GM12878 (cell line): ENCODE data around the gene COL15A1. TPM values are rescaled to one million over a fixed set of nuclear protein-coding genes. Genes with fewer than 3 reads are reported as not detected.

Experiments
- ATAC-seq: fragments of 200-7000 bp; cut with Tn5 transposase; 3 replicates; pipeline ENCODE4 v1.9.1; 2020; ENCODE audit warnings: mild to moderate bottlenecking, moderate library complexity
- BruUV-seq: library from RNA; stranded (reverse); fragments of 400-500 nt; replicated peaks from 2 replicates; lab custom pipeline; 2021; lab: Mats Ljungman, UMichigan
- CTCF ChIA-PET: fragments of 300-600 bp; sonication (Branson Sonifier 250); formaldehyde crosslinking; extraction: SDS; loops from one replicate; lab custom pipeline; 2021; ENCODE audit warnings: inconsistent platforms; lab: Yijun Ruan, JAX
- POLR2A ChIA-PET: fragments of 350-600 bp; formaldehyde crosslinking; extraction: SDS; loops from one replicate; lab custom pipeline; 2021; ENCODE audit warnings: inconsistent platforms; lab: Charles Lee
- RAD21 ChIA-PET: fragments of 300-600 bp; sonication (Branson Sonifier 250); formaldehyde crosslinking; loops from one replicate; lab custom pipeline; 2023; ENCODE audit warnings: antibody characterized with exemption; ENCODE audit not compliant: unreplicated experiment; lab: Charles Lee
- SMC1A ChIA-PET: fragments of 300-600 bp; sonication (Branson Sonifier 250); formaldehyde crosslinking; loops from one replicate; lab custom pipeline; 2023; ENCODE audit not compliant: unreplicated experiment, uncharacterized antibody; lab: Charles Lee
- DNase-seq: peaks from one replicate; pipeline ENCODE4 v3.0.0-alpha.2; 2011; ENCODE audit warnings: low read depth, low spot score
- FAIRE-seq: peaks from 3 replicates; lab custom pipeline; 2011; peaks lifted over from hg19 to GRCh38; lab: Jason Lieb, UNC
- H2AFZ ChIP-seq: 2 replicates; pipeline ENCODE4 v1.6.0; 2011; ENCODE audit warnings: low read depth, low read length, control low read depth; ENCODE audit not compliant: control insufficient read depth
- H3K27ac ChIP-seq: 2 replicates; pipeline ENCODE4 v1.5.1; 2011; ENCODE audit warnings: control low read depth; ENCODE audit not compliant: control insufficient read depth, insufficient read depth
- H3K27me3 ChIP-seq, 2 experiments: replicated peaks in 1 of 2; 2 replicates each; pipeline versions ENCODE4 v1.6.0 to v1.6.1; 2011; ENCODE audit warnings: low read length in 1 of 2; ENCODE audit not compliant: control insufficient read depth in 2 of 2, insufficient read depth in 2 of 2
- H3K36me3 ChIP-seq, 2 experiments: 2 replicates each; pipeline ENCODE4 v1.5.1; 2011; ENCODE audit warnings: low read length in 1 of 2; ENCODE audit not compliant: control insufficient read depth in 2 of 2, insufficient read depth in 2 of 2
- H3K4me1 ChIP-seq: 2 replicates; pipeline ENCODE4 v1.6.1; 2011; ENCODE audit warnings: mild to moderate bottlenecking, low read length, moderate library complexity, mixed read lengths; ENCODE audit not compliant: control insufficient read depth, insufficient read depth
- H3K4me2 ChIP-seq: 2 replicates; pipeline ENCODE4 v1.6.0; 2011; ENCODE audit warnings: control low read depth; ENCODE audit not compliant: control insufficient read depth, insufficient read depth
- H3K4me3 ChIP-seq: fragments of 200-600 bp; sonication (generic); 2 replicates; pipeline ENCODE4 v1.5.1; 2016
- H3K79me2 ChIP-seq: 2 replicates; pipeline ENCODE4 v1.6.0; 2011; ENCODE audit warnings: low read length; ENCODE audit not compliant: control insufficient read depth, insufficient read depth
- H3K9ac ChIP-seq: 2 replicates; pipeline ENCODE4 v1.8.0; 2011; ENCODE audit warnings: low read length, control low read depth, mixed read lengths; ENCODE audit not compliant: control insufficient read depth, insufficient read depth
- H3K9me3 ChIP-seq: replicated peaks from 3 replicates; pipeline ENCODE4 v1.5.1; 2011; ENCODE audit warnings: mild to moderate bottlenecking, low read length; ENCODE audit not compliant: control insufficient read depth, insufficient read depth
- H4K20me1 ChIP-seq: 2 replicates; pipeline ENCODE4 v1.6.0; 2011; ENCODE audit not compliant: control insufficient read depth, insufficient read depth
- JUND ChIP-seq: IDR thresholded peaks from 2 replicates; pipeline ENCODE4 v1.6.1; 2012; ENCODE audit warnings: low read depth, mild to moderate bottlenecking, low read length, improper control_type of control experiment, moderate library complexity
- NR2F1 ChIP-seq: fragments of 450-650 bp; conservative IDR thresholded peaks from 2 replicates; pipeline ENCODE4 v1.6.1; 2017; ENCODE audit warnings: mild to moderate bottlenecking
- RAD21 ChIP-seq: IDR thresholded peaks from 2 replicates; pipeline ENCODE4 v1.6.1; 2011; ENCODE audit warnings: mild to moderate bottlenecking, low read depth, low read length, moderate library complexity; ENCODE audit not compliant: insufficient read depth
- RUNX3 ChIP-seq: IDR thresholded peaks from 2 replicates; pipeline ENCODE4 v1.6.1; 2012; ENCODE audit warnings: low read length, inconsistent platforms
- SMC3 ChIP-seq: IDR thresholded peaks from 2 replicates; pipeline ENCODE4 v1.6.1; 2011; ENCODE audit warnings: low read length, improper control_type of control experiment, borderline replicate concordance
- SPI1 ChIP-seq: IDR thresholded peaks from 2 replicates; pipeline ENCODE4 v1.6.1; 2011; ENCODE audit warnings: low read depth, mild to moderate bottlenecking, low read length, moderate library complexity, borderline replicate concordance; ENCODE audit not compliant: insufficient read depth
- YY1 ChIP-seq: IDR thresholded peaks from 2 replicates; pipeline ENCODE4 v1.6.1; 2011; ENCODE audit warnings: low read depth, mild to moderate bottlenecking, low read length
- WGBS: methylation state at CpG from one replicate; pipeline ENCODE4 v1.1.6; 2016; ENCODE audit warnings: low lambda C conversion rate; ENCODE audit not compliant: insufficient replicate concordance, insufficient coverage; ENCODE audit errors: missing lambda C conversion rate; 5-methylcytosine and 5-hydroxymethylcytosine counted together
- in situ Hi-C: fragments of 300-500 bp; cut with MboI; formaldehyde crosslinking; loops from 9 replicates; pipeline ENCODE4 v1.14.3; 2018; ENCODE audit warnings: mixed read lengths
- intact Hi-C: fragments of 100-400 bp; cut with micrococcal nuclease; formaldehyde crosslinking; loops from one replicate; pipeline ENCODE4 v1.14.2; 2022; ENCODE audit not compliant: unreplicated experiment
- polyA plus RNA-seq, 11 experiments: library from polyadenylated mRNA; depleted of rRNA in 4 of 11; unstranded in 6 of 11; stranded (reverse) in 5 of 11; fragments of >200 nt; fragmentation: Nextera tagmentation in 4 of 11; fragmentation: Illumina TruSeq in 1 of 11; extraction: Ambion mirVana in 4 of 11; extraction: Trizol in 1 of 11; gene quantifications; 1 replicate in 1 of 11; 2 replicates in 10 of 11; pipeline versions ENCODE4 v1.2.1 to v1.2.3, GENCODE V29; 2011 to 2016; ENCODE audit warnings: inconsistent platforms in 2 of 11, missing spikeins in 2 of 11, low read depth in 1 of 11
- total RNA-seq, 4 experiments: library from RNA; depleted of rRNA in 3 of 4; stranded (reverse); fragments of >200 nt in 3 of 4; fragmentation: Illumina TruSeq in 1 of 4; extraction: Trizol in 1 of 4; gene quantifications; 2 replicates each; pipeline versions ENCODE4 v1.2.1 to v1.2.3, GENCODE V29; 2013 to 2021
- TF ChIP-seq, protein P1 (sequence below), 3 experiments: IDR thresholded peaks in 2 of 3; conservative IDR thresholded peaks in 1 of 3; 2 replicates each; pipeline ENCODE4 v1.5.1; 2011; ENCODE audit warnings: low read depth in 3 of 3, low read length in 3 of 3, mild to moderate bottlenecking in 3 of 3, control low read depth in 2 of 3, moderate library complexity in 2 of 3, inconsistent platforms in 1 of 3, mixed read lengths in 1 of 3; ENCODE audit not compliant: control insufficient read depth in 2 of 3, insufficient read depth in 1 of 3; ENCODE audit errors: extremely low read depth in 1 of 3

COL15A1 gene
- total and polyA plus RNA-seq, 10 of the 15 experiments (the other 5 are each of a cell fraction or from before 2014, with no cell fraction given) = 0.01 to 0.28 (median 0.06) TPM; not detected in 2

DNA sequence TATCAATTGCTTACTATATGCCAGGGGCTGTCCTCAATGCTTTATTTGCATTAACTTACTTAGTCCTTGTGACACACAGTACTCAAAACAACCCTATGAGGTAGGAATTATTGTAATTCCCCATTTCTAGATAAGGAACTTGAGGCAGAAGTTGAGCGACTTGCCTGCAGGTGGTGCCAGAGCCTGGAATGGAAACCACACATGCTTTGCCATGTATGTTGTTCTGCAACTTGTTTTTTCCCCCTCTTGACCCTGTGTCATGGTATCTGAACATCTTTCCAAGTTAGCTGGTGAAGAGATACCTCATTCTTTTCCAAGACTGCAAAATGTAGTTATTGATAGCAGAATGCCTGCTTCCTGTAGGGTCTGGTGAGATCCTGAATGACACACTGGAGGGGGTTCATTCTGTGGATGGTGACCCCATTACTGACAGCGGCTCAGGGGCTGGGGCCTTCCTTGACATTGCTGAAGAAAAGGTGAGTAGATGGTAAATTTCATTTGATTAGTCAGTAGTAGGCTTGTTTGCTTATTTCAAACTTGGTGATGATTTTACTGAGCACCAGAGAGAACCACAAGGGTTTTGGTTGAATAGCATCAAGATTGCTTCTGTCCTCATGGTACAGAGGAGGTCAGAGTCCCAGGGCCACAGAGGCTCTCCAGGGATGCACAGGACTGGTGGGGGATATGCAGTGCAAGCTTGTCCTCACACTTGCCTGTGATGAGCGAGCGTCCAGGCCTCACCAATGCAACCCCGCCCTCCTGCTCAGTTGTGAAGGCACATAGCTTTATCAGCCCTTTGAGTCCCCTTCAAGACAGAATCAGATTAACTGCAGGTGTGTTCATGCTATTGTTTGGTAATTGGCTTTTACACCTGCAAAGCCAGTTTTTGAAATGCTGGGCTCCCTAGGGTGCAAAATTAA lies 57.0 kb downstream of the COL15A1 start:
- no TSS peak for BruUV-seq
- Histone ChIP-seq H3K9ac (no peak overlapping the region), H3K4me1 (no peaks in the 10 kb centered on the region), H3K4me2 (no peak overlapping the region), H3K27ac (no peak overlapping the region), H3K27me3 (peaks cover 0 to 2% of the 10 kb centered on the region in 2 experiments; a peak in 1 of 4 replicates), H3K9me3 (no peaks in the 10 kb centered on the region), H4K20me1 (no peaks in the 10 kb centered on the region), H3K36me3 (no peaks in the 10 kb centered on the region), H3K4me3 (no peak overlapping the region), H3K79me2 (no peaks in the 10 kb centered on the region), H2AFZ (no peak overlapping the region)
- FAIRE-seq = peak; percentile 61
- WGBS = 71% methylated on average over 5 of the region's 5 CpGs
- intact Hi-C loops (loop anchor here (1.0 kb wide), 1 partner anchor 140 kb away; no protein-coding TSS in a partner anchor), in situ Hi-C loops (no loop called here)
- POLR2A ChIA-PET = no interaction called here
- RAD21 ChIA-PET = interaction anchor here (0.8 to 2.8 kb wide), 7 partner anchors 15 to 152 kb away, joined by 3 to 16 read pairs (median 4); no protein-coding TSS in a partner anchor
- CTCF ChIA-PET = interaction anchor here (0.7 to 12.5 kb wide), 16 partner anchors 12 to 158 kb away, joined by 3 to 304 read pairs (median 4); no protein-coding TSS in a partner anchor
- DNase-seq = peak; percentile 23
- ATAC-seq = peak; percentile 73
- SMC1A ChIA-PET = interaction anchor here (0.6 to 3.8 kb wide), 8 partner anchors 12 to 925 kb away, joined by 3 to 85 read pairs (median 4); no protein-coding TSS in a partner anchor
- no peak for TF ChIP-seq JUND
- peak; percentile 87 for TF ChIP-seq RAD21
- TF ChIP-seq SMC3 = peak; percentile 91
- 0 out of 2 replicates have a peak, but pooled peaks have one; percentile 55 for TF ChIP-seq RUNX3
- no peak for TF ChIP-seq SPI1
- TF ChIP-seq NR2F1 = no peak
- TF ChIP-seq YY1 = 0 out of 2 replicates have a peak, but pooled peaks have one; percentile 37
- TF ChIP-seq, protein P1, sequence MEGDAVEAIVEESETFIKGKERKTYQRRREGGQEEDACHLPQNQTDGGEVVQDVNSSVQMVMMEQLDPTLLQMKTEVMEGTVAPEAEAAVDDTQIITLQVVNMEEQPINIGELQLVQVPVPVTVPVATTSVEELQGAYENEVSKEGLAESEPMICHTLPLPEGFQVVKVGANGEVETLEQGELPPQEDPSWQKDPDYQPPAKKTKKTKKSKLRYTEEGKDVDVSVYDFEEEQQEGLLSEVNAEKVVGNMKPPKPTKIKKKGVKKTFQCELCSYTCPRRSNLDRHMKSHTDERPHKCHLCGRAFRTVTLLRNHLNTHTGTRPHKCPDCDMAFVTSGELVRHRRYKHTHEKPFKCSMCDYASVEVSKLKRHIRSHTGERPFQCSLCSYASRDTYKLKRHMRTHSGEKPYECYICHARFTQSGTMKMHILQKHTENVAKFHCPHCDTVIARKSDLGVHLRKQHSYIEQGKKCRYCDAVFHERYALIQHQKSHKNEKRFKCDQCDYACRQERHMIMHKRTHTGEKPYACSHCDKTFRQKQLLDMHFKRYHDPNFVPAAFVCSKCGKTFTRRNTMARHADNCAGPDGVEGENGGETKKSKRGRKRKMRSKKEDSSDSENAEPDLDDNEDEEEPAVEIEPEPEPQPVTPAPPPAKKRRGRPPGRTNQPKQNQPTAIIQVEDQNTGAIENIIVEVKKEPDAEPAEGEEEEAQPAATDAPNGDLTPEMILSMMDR (IDR thresholded peaks at IDR 0.05 in 2 of 3, conservative IDR thresholded peaks at IDR 0.05 in 1 of 3; ENCODE audit: control insufficient read depth in 2 of 3, extremely low read depth in 1 of 3, insufficient read depth in 1 of 3, low read depth in 3 of 3, low read length in 3 of 3) = peak; percentile 74 to 83 (median 82)
